NCI-H146 treated with DMSO at 0.1 percent for 48 hours (cell line): ENCODE results near the gene TMPRSS3.

Source experiments
- DNase-seq: peaks from one replicate; lab custom pipeline; 2025; ENCODE audit not compliant: unreplicated experiment; lab: John Stamatoyannopoulos, UW

TMPRSS3 gene

DNA sequence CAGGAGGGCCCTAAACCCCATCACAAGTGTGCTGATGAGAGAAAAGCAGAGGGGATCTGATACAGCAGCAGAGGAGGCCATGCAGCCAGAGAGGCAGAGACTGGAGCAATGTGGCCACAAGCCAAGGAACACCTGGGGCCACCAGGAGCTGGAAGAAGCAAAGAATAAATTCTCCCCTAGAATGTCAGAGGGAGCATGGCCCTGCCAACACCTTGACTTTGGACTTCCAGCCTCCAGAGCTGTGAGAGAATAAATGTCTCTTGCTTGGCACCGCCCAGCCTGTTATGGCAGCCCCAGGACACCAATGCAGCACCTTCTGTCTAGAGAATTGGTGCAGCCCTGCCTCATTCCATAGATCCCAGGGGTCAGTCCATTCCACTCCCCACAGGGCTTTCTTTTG, 33.2 kb upstream of the TMPRSS3 start:
- no peak for DNase-seq

DNA sequence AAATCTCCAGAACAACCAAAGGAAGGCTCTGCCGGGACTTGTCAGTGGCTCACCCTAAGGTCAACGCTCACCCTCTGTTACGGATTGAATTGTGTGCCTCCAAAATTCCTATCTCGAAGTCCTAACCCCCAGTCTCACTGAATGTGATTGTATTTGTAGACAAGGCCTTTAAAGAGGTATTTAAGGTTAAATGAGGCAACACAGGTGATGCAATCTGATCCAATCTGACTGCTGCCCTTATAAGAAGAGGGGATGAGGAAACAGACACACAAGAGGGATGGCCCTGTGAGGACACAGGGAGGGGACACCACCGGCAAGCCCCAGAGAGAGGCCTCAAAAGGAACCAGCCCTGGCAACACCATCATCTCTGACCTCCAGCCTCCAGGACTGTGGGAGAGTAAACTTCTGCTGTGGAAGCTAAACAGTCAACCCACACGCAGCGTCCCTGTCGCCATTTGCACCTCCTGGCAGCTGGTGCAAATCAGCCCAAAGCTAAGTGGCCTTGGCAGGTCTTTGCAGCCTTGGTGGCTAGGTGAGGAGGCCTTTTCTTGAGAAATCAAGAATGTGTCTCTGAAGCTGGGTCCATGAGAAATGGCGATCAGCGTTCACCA, 32.1 kb upstream of the TMPRSS3 start:
- DNase-seq = no peak

DNA sequence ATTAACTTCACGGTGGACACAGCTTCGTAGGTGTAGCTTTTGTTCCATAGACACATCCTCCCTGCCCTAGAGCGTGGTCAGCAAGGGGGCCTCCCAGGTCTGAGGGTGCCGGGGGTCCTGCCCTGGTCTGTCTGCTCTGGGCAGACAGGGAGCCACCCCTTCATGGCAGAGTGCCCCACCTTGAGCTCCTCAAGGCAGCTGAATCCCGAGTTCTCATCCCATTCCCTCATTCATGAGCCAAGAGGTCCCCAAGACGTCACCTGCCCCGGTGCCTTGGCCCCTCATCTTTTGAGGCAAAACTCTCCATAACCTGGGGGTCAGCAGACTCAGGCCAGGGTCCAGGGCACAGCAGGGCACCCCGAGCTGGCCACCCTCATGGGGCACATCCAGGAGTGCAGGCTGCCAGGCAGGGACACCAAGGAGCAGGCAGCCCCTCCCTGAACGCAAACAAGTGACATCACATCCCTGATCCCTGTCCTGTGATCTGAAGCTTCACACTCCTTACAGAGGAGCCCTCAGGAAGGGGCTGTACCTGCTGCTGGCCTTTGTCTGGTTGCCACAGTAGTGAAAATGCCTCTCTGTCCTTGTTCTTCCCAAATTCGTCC, 31.1 kb upstream of the TMPRSS3 start:
- DNase-seq = no peak

DNA sequence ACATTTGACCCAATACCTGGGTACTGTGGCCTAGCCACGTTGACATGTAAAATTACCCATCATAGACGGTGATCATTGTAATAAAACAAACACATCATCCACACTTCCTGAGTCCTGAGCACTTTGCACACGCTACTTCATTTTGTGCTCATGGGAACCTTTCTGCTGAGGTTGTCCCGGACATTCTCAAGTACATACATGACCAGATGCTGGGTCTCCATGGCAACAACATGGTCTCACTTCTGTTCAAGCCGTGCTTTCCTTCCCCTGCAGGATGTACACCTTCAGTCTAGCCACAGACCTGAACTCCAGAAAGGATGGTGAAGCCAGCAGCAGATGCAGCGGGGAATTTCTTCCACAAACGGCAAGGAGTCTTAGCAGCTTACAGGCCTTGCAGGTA, 30.6 kb upstream of the TMPRSS3 start:
- no peak for DNase-seq

DNA sequence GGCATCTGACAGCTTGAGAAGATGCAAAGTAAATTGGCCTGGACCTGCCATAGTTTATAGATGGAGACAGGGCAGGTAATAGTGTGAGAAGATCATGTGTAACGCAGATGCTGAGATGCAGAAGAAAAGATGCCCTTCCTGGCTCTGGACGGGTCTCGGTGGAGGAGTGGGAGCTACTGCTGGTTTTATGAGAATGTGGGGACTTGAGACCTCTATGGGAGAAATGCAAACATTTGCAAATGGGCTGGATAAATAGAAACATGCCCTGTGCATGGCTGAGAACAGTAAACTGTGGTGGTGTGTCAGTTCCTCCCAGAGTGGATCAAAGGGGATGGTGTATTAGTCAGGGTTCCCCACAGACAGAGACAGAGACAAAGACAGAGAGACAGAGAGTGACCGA, 29.7 kb upstream of the TMPRSS3 start:
- no peak for DNase-seq

DNA sequence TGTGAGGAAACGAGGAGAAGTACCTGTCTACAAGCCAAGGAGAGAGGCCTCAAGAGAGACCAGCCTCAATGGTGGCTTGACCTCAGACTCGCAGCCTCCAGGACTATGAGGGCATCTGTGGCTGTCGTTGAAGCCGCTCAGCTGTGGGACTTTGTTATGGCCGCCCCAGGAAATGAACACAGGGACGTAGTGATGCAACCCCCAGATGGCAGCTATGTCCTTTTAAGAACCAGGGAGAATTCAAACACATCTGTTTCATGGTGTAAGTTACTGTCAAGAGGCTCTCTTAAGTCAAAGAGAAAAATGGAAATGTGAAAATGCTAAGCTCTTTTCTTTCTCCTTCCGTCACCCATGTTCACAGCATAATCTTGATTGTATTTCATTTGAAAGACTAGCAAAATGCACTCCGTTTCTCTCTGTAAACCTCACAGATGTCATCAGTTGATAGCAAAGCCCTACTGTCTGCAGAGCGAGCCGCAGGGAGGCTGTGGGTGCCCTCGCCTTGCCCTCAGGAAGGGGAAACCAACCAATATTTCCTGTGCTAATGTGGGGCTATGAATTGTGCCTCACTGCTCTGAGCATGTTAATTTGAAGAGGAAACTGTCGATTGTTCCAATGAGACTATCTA, 29.2 kb upstream of the TMPRSS3 start:
- no peak for DNase-seq

DNA sequence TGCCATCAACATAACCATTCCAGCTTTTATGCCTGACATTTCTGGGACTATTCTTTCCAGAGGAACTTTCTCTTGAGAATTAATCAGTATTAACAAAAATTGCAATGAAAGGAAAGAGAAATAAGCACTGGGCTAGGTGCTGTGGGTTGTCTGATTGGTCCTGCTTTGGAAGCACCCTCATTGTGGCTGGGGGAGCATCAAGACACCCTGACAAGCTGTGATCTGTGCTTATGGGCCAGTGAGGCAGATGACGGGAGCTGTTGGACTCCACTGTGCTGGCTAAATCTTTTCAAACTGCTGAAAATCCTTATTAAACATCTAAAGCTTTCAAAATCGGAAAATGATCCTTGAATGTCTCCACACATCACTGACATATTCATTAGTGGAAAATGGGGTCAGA, 27.8 kb upstream of the TMPRSS3 start:
- no peak for DNase-seq

DNA sequence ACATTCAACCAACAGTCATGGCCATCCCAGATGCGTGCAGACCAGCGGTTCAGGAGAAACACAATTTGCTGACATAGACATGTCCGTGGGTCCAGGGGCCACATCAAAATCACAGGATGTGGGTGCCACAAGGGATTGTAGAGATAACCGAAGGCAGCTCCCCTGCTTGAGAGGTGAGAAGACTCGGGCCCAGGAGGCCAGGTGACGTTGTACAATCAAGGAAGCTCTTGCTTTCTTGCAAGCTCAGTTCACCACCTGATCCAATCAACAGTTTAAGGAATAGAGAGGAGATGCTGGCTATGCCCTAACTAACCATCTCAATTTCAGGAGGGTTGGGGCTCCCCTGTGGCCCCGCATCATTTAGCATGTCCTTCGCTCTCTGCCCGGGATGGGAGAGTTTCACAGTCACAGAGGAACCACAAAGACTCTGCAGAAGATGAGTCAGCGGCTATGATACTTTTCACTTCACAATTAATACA, 27.4 kb upstream of the TMPRSS3 start:
- no peak for DNase-seq

DNA sequence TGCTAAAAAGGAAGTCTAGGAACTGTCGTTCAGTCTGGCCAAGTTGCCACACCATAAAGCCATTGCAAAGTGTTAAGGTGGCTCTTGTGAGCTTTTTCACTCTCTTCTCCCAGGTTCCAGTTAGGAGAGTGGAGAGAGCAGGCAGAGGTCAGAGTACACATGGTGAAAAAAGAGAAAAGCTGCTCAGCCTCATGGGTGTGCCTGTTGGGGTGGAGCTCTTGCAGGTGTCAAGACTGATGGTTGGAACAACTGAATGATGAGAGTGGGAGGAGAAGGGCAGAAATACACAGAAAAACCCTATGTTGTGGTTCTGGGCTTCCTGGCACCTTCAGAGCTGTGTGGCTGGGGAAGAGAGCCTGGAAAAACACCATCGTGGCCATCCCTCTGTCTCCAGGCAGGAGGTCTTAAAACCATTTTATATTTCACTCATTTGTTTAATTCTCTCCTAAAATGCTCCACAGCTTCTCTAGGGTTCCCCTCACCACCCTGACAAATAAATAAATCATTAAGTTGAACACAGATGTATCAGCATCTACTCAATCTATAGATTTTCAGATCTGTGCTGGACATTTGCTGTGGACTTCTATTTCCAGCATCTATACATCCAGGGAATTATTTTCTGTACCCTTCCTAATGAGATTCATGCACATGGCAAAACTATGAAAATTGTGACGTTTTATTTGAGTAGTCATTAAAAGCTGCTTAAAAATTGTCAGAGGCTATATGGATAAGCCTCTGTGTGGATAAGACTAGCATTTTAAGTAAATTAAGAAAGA, 25.4 kb upstream of the TMPRSS3 start:
- no peak for DNase-seq

DNA sequence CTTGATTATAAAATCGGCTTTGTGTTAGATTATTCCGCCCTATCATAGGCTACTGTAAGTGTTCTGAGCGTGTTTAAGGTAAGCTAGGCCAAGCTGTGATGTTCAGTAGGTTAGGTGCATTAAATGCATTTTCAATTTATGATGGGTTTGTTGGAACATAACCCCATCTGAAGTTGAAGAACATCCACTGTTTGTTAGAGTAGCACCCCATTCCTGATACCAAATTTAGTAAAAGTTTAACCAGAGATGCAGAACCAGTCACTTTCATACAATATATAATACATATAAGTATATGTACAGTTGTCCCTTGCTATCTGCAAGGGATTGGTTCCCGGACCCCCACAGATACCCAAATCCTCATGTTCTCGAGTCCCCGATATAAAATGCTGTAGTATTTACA, 24.0 kb upstream of the TMPRSS3 start:
- no peak for DNase-seq

DNA sequence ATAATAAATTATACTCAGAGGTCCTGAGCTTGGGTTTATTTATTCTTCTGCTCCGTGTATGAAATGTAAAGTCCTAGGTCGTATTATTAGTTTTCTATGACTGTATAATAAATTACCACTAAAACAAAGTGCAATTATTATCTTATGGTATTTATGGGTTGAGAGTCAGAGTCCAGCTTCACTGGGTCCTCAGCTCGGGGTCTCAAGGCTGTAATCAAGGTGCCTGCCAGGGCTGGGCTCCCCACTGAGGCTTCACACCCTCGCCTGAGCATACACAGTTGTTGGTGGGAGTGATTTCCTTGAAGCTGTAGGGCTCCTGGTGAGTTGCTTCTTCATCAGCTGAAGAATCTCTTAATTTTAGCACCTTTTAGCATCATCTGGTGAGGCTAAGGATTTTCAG, 23.0 kb upstream of the TMPRSS3 start:
- no peak for DNase-seq

DNA sequence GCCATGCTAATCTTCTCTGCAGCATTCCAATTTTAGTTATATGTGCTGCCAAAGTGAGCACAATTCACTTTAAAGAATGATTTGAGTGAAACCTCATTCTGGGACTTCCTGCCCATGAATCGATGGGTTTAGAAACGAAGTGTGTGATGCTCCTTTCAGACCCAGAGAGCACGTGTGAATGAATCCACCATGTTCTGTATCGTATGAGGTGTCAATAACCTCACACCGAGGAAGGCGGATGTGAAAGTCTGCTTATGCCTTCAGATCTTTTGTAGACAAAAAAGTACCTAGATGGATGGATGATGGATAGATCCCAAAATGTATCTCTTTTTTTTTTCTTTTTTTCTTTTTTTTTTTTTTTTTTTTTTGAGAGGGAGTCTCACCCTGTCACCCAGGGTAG, 21.7 kb upstream of the TMPRSS3 start:
- no peak for DNase-seq

DNA sequence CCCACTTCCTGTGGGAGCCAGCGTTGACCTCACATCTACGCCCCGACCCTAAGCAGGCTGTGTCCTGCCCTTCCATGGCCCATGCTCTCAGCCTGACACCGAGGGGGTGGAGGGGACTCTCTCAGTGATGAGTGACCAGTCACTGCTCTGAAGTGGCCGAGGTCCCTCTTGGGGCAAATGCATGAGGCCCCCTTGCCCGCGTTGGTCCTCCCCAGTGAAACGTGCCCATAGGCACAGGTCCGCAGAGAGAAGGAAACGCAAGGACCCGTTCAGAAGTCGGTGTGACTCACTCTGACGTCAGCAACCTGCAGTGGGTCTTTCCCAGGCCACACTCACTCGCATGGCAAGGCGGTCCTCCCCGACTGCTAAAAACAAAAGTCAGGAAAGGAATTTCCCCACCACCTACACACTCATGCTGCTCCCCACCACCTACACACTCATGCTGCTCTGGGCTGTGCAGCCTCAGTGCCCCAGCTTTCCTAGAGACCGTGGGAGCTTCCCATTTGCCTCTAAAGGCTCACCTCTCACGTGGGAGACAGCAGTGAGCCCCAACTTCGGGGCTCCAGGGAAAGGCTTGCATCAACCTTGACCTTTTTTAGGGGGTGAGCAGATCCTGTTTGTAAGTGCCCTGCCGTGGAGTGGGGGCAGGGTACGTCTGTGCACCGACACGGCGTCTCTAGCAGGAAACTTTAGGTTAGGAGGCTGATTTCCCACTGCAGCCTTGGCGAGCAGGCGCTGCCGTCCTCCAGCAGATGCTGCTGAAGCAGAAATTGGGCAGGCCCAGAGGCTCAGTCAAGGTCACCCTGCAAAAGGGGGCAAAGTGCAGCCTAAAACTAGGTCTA, 19.3 kb upstream of the TMPRSS3 start:
- DNase-seq = no peak

DNA sequence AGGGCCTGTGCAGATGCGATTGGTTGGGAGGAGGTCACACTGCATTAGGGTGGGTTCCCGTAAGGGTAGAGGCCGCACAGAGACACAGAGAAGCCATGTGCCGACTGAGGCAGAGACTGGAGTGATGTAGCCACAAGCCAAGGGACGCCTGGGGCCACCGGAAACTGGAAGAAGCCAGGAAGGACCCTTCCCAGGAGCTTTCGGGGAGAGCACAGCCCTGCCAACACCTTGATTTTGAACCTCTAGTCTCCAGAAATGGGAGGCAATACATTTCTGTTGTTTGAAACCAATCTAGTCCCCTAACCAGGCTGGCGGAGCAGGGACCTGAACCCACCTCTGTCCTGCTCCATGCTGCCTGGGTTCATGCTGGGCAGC, 18.7 kb upstream of the TMPRSS3 start:
- no peak for DNase-seq

DNA sequence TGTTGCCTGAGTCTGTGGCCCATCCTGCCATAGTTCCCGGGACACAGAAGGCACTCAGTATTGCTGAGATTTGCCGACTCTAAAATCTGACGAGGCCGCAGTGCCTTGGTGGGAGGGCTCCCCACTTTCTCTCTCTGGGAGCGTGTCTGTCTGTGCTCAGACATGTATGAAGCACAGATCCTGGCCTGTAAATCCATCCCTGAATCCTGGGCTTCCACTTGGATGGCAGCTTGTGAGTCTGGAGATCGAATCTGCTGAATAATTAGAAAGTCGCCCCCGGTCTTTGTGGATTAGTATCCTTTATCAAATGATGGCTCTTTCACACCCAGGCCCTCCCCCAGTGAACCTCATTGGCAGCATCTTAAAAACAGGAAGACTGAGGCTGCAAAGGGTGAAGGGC, 18.2 kb upstream of the TMPRSS3 start:
- DNase-seq = no peak

DNA sequence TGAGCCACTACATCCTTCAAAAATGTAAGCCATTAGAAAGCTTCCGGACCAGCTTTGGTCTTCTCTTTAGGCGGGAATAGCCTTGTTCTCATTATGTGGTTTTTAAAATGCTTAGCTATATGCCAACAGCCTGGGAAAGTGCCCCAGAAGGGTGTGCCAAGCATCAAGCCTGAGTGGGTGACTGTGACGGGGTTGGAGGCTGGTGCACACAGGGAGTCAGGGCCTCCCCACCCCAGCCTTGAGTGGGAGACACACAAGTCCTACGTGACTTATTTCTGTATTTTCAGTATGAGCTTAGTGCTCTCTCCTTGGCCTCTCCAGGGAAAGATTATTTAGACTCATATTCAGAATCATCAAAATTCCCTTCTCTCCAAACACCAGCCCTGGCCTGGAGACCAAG, 17.6 kb upstream of the TMPRSS3 start:
- no peak for DNase-seq

DNA sequence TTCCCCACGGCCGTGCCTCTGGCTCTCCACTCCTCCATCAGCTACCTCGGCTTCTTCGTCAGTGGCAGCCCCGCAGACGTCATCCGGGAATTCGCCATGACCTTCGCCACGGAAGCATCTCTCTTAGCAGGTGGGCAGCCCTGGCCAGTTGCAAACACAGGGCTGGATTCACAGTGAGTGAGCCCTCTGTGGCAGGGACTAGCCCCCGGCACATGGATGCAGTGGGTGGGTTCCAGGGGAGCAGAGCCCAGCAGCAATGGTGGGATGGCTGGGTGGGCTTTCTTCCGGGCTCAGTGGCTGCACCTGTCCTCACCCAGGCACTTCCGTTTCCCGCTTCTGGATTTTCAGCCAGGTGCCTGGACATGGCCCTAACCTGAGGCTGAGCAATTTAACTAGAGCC, 17.2 kb upstream of the TMPRSS3 start:
- DNase-seq = no peak

DNA sequence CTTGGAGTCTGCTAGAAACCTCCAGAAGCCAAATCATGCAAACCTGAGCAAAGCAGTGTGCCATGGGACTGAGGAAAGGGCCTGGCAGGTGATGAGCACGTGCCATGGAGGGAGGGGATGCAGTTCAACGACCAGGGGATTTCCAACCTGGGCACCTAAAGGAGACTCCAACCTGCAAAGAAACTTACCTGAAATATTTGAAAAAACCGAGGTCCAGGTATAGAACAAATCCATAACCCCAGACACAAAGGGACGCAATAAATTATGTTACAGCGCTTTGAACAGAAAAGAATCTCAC, 16.7 kb upstream of the TMPRSS3 start:
- no peak for DNase-seq

DNA sequence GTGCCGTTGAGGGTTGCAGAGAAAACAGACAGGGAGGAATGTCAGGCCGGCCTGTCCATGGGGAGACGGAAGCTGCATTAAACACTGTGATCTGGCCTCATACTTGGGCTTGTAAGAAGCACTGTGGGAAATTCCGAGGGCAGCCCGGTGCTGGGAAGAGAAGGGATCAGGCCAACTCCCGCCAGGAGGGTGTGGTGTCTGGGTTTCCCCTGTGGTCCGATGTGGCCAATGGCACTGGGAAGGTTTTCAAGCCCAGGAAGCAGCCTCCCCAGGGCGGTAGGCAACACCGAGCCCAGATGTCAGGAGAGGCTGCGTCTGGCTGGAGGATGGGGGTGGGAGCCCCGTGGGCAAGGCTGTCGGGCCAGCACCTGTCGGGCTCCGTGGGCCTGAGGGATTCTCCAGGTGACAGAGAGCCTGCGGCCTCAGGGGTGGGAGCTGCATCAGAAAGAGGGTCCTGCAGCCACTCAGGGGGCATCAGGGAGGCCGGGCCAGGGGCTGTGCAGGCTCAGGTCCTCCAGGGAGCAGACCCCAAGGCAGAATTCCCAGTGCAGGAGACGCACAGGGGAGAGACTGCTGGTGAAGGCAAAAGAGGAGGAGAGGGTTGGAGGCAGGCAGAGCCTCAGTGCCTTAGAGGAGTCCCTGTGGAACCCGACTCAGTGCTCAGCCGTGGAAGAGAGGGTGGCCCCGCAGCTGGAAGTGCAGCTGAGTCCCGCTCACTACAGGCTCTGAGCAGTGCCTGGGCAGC, 16.2 kb upstream of the TMPRSS3 start:
- DNase-seq = no peak

DNA sequence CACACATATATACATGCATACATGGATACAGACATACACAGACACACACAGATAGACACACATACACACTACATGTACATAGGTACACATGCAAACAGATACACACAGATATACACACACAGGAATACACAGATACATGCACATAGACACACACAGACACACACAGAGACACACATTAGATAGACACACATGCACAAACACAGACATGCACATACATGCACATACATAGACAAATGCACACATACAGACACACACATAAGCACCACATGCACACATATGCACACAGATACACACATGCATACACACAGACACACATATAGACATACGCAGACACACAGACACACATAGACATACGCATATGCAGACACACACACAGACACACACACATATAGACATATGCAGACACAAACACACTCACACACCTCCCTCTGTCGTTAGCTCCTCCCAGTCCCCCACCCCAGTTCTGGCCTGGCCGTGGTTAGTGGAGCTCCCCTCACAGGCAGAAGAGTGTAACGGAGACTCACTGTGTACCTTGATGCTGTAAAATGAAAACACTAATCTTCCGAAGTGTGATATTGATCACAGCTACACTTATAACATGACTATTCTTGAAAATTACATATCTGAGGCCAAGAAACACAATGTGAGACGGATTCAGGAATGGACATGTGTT, 15.5 kb upstream of the TMPRSS3 start:
- DNase-seq = no peak
